GM18909 (cell line): ENCODE measurements around the gene EEFSEC.

ENCODE experiments used
- ATAC-seq: cut with Tn5 transposase; IDR thresholded peaks from one replicate; pipeline ENCODE4 v1.9.1; 2021; ENCODE audit warnings: mild to moderate bottlenecking; ENCODE audit not compliant: unreplicated experiment, poor library complexity

Gene EEFSEC

GRCh38 chr3:128402319-128402718 is 249.0 kb downstream of the EEFSEC start:
- no peak for ATAC-seq

GRCh38 chr3:128402998-128403397 is 249.7 kb downstream of the EEFSEC start:
- ATAC-seq = no peak

- ATAC-seq = no peak
These were observed 251.2 kb downstream of the EEFSEC start for GRCh38 chr3:128404276-128405068.

GRCh38 chr3:128405554-128406277 is 252.4 kb downstream of the EEFSEC start:
- ATAC-seq = no peak

- no peak for ATAC-seq
These were observed 254.0 kb downstream of the EEFSEC start for GRCh38 chr3:128407247-128407646.

- no peak for ATAC-seq
These were observed 254.9 kb downstream of the EEFSEC start for GRCh38 chr3:128408012-128408692.

GRCh38 chr3:128408693-128409623 is 255.7 kb downstream of the EEFSEC start:
- no peak for ATAC-seq

- ATAC-seq = no peak
These were observed 256.6 kb downstream of the EEFSEC start for GRCh38 chr3:128409624-128410581.

- ATAC-seq = no peak
These were observed 257.6 kb downstream of the EEFSEC start for GRCh38 chr3:128410669-128411573.

- no peak for ATAC-seq
These were observed 258.3 kb downstream of the EEFSEC start for GRCh38 chr3:128411574-128412064.

GRCh38 chr3:128412180-128413002 is 259.1 kb downstream of the EEFSEC start:
- ATAC-seq = no peak

GRCh38 chr3:128413003-128413370 is 259.7 kb downstream of the EEFSEC start:
- no peak for ATAC-seq

- ATAC-seq = no peak
These were observed 260.3 kb downstream of the EEFSEC start for GRCh38 chr3:128413413-128414205.

- no peak for ATAC-seq
These were observed 262.0 kb downstream of the EEFSEC start for GRCh38 chr3:128415200-128415772.

GRCh38 chr3:128415773-128416577 is 262.7 kb downstream of the EEFSEC start:
- ATAC-seq = no peak
